ENCODE data around the gene SDHAF3. TPM values are rescaled to one million over a fixed set of nuclear protein-coding genes. Genes with fewer than 3 reads are reported as not detected.
"Not testable (repeated sequence)": the region's sequence is repeated elsewhere in the genome, so short reads cannot be mapped to it uniquely, and the experiment has no call there.

Gene SDHAF3
- 13.3 TPM for total RNA-seq

- DNase-seq = peak; percentile 93
These were observed at the start of gene SDHAF3 for GRCh38 chr7:97117372-97118188. Gene SDHAF3, plus strand, starts transcription at chr7:97117698. Its CDS starts 26 bp downstream, at chr7:97117724.

DNA sequence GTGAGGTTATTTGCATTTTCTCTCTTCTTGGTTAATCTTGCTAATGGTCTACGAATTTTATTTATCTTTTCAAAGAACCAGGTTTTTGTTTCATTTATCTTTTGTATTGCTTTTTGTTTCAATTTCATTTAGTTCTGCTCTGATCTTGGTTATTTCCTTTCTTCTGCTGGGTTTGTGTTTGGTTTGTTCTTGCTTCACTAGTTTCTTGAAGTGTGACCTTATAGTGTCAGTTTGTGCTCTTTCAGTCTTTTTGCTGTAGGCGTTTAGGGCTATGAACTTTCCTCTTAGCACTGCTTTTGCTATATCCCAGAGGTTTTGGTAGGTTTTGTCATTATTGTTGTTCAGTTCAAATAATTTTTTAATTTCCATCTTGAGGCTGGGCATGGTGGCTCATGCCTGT lies 45.5 kb upstream of the SDHAF3 start:
- DNase-seq = not testable (repeated sequence)

- DNase-seq = no peak
These were observed 41.6 kb upstream of the SDHAF3 start for GRCh38 chr7:97075928-97076327.

GRCh38 chr7:97078023-97078969 lies 39.2 kb upstream of the SDHAF3 start:
- no peak for DNase-seq

GRCh38 chr7:97079300-97079699 lies 38.2 kb upstream of the SDHAF3 start:
- no peak for DNase-seq

DNA sequence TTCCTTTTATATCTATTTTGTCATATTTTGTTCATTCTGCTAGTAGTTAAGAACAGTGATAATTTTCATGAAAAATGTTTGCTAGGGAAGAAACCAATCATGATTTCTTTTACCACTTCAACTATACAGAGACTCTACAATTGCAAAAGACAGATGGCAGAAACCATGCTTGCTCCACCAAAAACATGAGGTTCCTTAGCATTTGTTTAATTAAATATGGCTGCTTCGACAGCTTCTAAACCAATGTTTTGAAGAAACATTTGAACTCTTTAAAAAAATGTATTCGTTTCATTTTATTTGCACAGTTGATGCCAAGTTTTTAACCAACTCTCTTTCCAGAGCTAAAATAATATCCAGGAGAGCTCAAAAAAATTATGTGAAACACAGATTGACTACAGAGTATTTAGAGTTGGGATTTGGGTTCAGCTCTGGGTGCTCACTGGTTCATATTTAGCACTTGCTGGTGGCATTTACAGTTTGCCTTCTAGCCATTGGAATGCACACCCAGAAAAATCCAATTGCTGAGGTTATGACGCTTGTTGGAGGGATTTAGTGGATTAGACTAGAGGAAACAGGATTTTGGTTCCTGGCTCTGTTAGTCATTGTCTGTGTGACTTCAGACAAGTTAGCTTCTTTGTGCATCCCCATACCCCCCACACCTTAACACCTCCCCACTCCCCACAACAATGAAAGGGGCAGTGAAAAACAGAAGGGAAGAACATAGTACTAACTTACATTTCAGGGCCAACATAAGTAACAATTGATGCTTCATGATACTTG lies 35.8 kb upstream of the SDHAF3 start:
- DNase-seq = no peak

DNA sequence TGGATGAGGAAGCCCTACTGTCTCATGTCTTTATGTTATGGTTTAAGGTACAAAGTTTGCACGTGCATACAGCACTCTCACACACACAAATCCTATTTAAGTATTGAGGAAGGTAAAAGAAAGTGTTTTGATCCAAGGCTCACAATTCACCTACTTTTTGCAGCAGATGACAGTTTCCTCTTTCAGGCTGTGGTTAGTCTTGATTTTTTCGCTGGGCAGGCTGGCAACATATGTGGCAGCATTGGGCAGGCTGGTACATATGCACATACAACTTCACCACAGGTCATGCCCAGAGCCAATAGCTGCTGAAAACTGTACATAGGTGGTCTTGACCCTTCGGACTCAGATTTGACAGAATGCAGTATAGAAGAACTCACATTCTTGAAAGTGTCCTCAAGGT lies 29.1 kb upstream of the SDHAF3 start:
- DNase-seq = no peak

DNA sequence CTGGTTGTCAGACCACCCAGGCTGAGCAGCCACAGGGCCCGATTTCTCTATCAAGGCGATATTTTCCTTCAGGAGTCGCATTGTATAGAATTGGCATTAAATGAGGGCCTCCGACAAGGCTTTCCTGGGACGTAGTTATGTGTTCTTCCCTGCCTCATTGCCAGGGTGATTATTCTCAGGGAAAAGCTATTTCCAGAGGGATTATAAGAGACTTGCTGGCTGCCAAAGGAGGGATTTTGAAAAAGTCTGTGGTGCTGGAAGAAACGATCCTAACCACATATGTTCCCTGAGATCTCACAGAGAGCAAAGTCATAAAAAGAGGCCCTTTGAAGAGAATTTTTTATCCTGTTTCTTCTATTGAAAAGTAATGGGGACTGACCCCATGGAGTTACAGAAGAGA lies 27.7 kb upstream of the SDHAF3 start:
- DNase-seq = no peak

DNA sequence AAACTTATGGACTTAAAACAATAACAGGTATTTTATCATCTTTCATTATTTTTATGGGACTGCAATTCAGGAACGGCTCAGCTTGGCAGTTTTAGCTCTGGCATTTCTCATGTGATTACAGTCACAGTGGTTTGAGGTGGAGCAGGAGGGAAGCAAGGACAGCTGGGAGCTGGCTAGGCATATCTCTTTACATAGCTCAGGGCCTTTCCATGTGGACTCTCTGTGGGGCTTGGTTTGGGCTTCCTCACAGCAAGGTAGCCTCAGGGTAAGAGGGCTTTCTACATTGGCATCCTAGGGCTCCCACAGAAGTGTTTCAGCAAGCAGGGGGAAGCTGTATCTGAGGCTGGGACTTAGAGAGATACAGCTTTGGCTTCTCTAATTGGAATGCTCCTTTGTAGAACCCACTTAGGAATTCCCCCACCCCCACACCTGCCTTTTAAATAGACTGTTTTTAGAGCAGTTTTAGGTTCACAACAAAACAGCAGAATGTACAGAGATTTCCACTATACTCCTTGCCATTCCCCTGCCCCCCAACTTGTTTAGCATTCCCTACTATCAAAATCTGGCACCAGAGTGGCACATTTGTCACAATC lies 26.6 kb upstream of the SDHAF3 start:
- no peak for DNase-seq

GRCh38 chr7:97094284-97094930 lies 23.1 kb upstream of the SDHAF3 start:
- no peak for DNase-seq

DNA sequence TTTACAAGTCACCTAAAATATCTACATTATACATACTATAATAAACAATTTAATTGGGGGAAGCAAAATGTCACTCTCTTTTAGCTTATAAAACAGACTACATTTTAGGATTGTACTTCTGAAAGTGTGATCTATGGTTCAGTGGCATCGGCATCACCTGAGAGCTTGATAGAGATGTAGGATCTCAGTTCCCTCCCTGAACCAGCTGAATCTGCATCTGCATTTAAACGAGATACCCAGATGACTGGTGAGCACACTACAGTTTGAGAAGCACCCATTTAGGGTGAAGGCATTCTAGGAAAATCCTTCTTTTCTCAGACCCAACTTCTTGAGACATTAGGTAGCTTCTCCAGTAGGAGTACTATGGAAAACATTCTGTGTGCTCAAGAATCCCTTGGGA lies 21.5 kb upstream of the SDHAF3 start:
- DNase-seq = no peak

- DNase-seq = no peak
These were observed 20.8 kb upstream of the SDHAF3 start for GRCh38 chr7:97096661-97097060.

GRCh38 chr7:97104719-97105238 lies 12.7 kb upstream of the SDHAF3 start:
- DNase-seq = peak; percentile 49

DNA sequence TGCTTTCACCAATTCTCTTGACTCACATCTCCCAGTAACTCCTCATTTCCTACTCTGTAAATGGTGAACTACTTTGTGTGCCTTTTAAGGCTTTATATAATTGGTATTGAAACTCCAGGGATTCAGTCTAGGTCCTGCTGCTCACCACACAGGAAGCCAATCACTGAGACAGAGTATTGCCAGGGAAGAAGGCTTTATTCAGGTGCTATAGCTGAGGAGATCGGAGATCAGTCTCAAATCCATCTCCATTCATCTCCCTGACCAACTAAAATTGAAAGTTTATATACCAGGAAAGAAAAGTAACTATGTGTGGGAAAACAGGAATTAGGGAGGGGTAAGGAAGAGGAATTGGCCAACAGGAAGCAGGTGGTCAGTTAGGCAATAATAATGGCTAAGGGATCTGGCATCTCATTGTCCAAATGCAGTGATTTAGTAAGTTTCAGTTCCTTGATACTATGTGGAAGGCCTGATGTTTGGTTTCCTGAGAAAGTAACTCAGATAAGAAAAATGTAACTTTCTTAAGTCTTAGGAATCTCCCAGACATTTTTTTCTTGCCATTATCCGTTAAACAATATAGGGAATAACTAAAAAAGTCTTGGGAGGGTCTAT lies 10.2 kb upstream of the SDHAF3 start:
- no peak for DNase-seq

- no peak for DNase-seq
These were observed 1.2 kb upstream of the SDHAF3 start for GRCh38 chr7:97116308-97116707.

DNA sequence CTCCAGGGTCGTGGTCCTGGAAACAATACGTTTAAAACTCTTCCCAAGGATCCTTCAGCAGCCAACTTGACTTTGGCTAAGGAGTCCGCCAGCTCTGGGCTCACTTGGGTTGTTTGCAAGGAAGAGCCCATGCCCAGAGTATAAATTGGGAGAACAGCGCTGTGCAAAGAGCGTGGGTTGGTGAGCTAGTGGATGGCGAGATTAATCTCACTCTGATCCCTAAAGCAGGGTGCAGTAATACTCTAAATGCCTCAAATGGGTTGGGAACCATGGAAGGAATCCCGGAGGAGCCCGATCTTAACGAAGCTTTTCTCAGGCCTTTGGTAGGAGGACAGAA lies 495 bp upstream of the SDHAF3 start:
- DNase-seq = no peak

DNA sequence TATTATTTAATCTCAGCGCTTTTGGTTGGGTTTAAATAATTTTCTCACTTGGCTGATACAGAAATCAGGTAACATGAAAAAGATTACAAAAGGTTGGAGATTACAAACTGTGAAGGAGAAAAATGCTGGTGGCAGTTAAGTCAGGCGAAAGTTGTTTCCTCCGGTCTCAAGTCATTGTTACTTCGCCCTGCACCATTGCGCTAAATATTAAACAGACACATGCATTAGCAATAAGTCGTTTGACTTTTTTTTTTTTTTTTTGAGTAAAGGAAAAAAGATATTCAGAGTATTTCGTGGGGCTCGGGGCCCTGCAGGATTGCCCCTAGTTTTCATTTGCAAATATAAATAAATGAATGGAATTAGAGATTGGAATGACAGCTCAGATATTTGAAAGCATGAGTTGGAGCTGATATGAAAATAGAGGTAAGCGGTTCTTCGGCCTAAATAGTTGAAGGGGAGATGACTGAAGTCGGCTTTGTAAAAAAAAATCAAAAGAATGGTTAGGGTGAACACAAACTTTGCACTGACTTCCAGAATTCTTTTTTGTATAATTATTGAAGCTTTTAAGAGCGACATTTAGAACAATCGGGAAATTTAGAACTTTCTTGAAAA lies 914 bp downstream of the SDHAF3 start:
- no peak for DNase-seq

- DNase-seq = no peak
These were observed 2.2 kb downstream of the SDHAF3 start for GRCh38 chr7:97119747-97120146.

GRCh38 chr7:97120713-97121457 lies 3.4 kb downstream of the SDHAF3 start:
- DNase-seq = no peak

- DNase-seq = not testable (repeated sequence)
These were observed 5.6 kb downstream of the SDHAF3 start for GRCh38 chr7:97123115-97123514.
